ENCODE data around the gene PADI1.

The PADI1 gene, protein sequence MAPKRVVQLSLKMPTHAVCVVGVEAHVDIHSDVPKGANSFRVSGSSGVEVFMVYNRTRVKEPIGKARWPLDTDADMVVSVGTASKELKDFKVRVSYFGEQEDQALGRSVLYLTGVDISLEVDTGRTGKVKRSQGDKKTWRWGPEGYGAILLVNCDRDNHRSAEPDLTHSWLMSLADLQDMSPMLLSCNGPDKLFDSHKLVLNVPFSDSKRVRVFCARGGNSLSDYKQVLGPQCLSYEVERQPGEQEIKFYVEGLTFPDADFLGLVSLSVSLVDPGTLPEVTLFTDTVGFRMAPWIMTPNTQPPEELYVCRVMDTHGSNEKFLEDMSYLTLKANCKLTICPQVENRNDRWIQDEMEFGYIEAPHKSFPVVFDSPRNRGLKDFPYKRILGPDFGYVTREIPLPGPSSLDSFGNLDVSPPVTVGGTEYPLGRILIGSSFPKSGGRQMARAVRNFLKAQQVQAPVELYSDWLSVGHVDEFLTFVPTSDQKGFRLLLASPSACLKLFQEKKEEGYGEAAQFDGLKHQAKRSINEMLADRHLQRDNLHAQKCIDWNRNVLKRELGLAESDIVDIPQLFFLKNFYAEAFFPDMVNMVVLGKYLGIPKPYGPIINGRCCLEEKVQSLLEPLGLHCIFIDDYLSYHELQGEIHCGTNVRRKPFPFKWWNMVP

GRCh38 chr1:17204546-17205440 is at the start of gene PADI1:
Gene PADI1 (plus strand): TSS chr1:17205128. CDS start chr1:17205218, 90 bp downstream.
- no peak for DNase-seq

- DNase-seq, result no peak
Measured at GRCh38 chr1:17155257-17155920, 49.5 kb upstream of the PADI1 start.

- DNase-seq, result no peak
Measured at GRCh38 chr1:17156108-17156507, 48.8 kb upstream of the PADI1 start.

DNA sequence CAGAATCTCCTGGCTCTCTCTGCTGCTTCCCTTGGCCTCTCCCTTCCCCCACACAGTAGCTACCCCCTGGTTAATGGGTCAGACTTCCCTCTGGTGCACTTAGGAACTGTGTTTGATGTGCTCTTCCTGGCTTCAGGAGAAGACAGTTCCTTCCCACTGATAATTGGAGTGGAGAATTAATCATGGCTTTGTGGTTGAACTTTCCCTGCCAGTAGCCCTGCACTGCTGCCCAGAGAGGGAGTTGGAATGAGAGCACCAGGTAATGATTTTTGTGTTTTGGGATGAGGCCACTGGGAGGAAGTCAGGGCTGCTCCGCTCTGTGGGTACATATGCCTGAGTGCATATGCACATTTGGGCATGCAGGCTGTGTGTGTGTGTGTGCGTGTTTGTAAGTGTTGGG is 46.0 kb upstream of the PADI1 start:
- DNase-seq, result no peak

- DNase-seq, result no peak
Measured at GRCh38 chr1:17161137-17161740, 43.7 kb upstream of the PADI1 start.

GRCh38 chr1:17161926-17162800 is 42.8 kb upstream of the PADI1 start:
- no peak for DNase-seq

DNA sequence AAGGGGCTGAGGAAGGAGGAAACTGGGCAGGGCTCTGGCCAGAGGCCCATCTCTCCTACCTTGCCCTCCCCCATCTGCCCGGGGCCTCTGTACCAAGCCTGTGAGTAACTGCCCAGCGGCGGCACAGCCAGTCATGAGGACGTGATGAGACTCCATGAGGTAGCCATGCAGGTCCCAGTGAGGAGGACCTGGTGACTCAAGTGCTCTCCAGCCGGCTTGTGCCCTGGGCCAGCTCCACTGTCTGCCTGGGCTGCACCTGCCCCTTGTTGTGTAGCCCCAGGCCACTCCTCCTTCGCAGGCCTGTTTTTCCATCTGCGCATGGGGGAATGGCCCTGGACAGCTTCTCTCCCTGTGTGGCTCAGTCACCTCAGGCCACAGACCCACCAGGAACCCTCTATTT is 42.0 kb upstream of the PADI1 start:
- DNase-seq, result no peak

- no peak for DNase-seq
Measured at GRCh38 chr1:17163371-17163770, 41.6 kb upstream of the PADI1 start.

DNA sequence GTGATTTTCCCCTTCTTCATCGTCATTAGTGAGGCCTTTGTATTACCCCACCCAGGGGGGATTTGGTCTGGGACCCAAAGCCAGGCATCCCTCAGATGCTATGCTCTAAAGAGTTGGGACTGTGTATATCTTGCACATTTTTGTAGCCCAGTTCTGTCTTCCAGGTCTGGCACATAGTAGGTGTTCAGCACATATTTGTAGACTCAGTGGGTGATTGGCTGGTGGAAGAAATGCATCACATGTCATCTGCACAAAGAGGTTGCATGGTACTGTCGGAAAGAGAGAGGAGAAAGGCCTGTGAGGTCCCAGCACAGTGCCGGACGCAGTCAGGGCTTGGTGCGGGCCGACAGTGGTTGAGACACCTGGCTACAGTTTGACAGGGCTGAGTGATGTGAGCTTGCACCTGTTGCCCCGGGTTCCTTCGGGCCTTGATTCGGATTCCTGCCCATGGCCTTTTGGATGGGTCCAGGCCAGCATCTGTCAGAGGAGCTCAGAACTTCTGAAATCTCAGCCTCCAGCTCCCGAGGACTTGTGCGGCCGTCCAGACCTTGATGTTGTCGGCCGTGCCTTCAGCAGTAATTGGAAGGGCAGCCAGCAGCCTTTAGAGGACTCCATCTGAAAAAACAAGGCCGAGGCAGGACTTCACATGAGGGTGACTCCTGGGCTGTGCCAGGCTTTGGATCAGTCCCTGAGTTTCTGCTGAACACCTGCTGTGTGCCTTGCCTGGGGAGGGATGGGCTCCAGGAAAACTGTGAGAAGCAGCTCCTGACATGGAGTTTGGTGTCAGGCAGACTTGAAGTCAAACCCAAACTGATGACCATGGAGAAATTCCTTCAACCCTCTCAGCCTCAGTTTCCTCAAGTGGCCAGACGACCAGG is 40.9 kb upstream of the PADI1 start:
- no peak for DNase-seq

DNA sequence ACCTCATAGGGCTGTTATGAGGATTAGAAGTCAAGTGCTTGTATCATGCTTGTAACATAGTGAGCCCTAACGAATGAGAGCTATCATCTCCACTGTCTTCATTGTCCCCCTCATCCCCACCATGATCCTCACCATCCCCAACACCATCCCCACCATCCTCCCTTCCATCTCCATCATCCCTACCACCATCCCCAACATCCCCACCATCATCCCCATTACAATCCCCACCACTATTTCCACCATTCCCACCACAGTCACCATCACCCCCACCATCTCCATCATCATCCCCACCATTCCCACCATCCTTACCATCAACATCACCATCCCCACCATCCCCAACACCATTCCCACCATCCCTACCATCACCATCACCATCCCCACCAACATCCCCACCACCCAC is 39.1 kb upstream of the PADI1 start:
- DNase-seq, result no peak

DNA sequence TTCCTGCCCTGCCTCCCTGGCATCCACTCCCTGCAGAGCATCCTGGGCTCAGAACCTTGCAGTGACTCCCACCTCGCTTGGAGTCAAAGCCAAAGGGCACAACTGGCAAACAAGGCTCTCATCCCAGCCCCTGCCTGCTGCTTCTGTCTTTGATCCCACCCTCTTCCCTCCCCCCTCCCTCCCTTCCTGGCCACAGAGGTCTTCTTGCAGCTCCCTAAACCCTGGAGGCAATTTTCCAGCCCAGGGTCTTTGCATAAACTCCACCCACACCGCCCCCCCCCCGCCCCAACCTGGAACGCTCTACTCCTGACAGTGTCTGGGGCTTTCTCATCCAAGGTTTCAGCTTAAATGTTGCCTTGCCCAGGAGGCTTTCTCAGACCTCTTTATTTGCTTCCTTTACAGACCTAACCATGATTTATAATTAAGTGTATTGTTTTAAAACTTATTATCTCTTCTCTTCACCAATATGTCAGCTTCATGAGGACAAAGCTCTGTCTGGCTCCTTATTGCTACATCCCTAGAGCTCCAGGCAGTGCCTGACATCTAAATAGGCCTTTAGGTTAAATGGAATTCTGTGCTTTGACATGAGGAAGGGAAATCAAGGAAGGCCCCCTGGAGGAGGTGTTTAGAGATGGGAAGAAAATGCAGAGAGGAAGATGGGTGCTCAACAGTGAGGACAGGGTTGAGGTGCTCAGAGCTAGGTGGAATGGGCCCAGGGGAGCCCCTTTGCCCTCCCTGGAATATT is 37.7 kb upstream of the PADI1 start:
- DNase-seq, result no peak

DNA sequence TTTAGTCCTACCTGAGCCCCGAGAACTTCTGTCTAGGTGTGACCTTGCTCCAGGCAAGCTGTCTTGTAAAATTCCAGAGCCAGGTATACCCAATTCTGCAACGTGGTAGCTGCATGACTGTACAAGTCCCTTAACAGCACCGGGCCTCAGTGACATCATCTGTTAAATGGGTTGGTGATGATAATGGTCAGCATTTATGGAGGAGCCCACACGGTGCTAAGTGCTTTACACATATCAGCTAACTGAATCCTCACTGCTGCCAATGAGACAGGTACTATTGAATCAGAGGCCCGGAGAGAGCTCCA is 37.2 kb upstream of the PADI1 start:
- no peak for DNase-seq

GRCh38 chr1:17168091-17168876 is 36.6 kb upstream of the PADI1 start:
- DNase-seq, result no peak

- no peak for DNase-seq
Measured at GRCh38 chr1:17170571-17170970, 34.4 kb upstream of the PADI1 start.

DNA sequence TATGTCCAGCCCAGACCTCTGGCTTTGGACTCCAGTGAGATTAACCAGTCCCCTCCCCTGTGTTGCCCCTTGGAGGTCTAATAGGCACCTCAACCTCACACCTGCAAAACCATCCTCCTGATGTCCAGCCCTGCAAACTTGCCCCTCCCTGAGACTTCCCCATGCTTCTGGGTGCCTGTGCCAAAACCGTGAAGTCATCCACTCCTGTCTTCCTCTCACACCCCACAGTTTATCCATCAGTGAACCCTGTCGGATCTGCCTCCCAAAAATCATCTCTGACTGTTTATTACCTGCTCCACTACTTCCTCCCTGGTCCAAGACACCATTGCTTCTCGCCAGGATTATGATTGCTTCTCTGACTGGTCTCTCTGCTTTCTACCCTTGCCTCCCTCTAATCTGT is 31.7 kb upstream of the PADI1 start:
- no peak for DNase-seq

GRCh38 chr1:17176306-17177061 is 28.4 kb upstream of the PADI1 start:
- DNase-seq, result no peak

DNA sequence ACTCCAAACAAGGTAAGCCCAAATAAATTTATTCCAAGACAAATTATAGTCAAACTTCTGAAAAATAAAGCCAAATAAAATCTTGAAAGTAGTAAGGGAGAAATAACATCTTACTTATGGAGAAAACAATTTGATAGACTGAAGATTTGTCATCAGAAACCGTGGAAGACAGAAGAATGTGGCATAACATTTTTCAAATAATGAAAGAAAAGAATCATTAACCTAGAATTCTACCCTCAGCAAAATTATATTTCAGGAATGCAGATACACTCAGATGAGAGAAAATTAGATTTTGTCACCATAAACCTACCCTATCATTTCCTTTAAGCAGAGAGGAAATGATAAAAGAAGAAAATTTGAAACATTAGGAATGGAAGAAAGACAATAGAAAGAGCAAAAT is 27.3 kb upstream of the PADI1 start:
- DNase-seq, result no peak

DNA sequence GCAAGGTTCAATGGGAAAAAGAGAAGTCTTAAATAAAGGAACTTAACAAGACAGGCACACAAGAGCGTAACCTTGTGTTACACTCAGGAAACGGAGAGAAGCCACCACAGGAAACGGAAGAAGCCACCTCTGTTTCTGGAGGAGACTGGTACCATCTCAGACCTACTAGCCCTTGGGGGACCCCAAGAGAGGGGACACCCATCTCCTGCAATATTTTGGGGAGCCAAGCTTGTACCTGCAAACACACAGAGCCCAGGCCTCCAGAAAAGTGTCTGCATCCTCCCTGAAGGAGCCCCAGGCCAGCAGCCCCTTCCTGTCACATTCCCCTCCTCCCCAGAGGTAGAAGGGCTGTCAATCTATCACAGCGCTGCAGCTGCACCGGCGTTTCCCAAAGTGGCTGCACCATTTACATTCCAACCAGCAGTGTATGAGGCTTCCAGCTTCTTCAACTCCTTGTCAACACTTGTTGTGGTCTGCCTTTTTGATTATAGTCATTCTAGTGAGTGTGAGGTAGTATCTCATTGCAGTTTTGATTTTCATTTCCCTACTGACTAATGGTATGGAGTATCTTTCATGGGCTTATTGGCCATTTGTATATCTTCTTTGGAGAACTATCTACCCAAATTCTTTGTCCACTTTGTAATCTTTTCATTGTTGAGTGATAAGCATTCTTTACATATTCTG is 23.0 kb upstream of the PADI1 start:
- peak; percentile 39 for DNase-seq

Measured in CD4-positive, alpha-beta T cell treated with Interleukin-6 for 4 hours (primary cell).